ENCODE data around the gene RTKN2.

RTKN2 gene

DNA sequence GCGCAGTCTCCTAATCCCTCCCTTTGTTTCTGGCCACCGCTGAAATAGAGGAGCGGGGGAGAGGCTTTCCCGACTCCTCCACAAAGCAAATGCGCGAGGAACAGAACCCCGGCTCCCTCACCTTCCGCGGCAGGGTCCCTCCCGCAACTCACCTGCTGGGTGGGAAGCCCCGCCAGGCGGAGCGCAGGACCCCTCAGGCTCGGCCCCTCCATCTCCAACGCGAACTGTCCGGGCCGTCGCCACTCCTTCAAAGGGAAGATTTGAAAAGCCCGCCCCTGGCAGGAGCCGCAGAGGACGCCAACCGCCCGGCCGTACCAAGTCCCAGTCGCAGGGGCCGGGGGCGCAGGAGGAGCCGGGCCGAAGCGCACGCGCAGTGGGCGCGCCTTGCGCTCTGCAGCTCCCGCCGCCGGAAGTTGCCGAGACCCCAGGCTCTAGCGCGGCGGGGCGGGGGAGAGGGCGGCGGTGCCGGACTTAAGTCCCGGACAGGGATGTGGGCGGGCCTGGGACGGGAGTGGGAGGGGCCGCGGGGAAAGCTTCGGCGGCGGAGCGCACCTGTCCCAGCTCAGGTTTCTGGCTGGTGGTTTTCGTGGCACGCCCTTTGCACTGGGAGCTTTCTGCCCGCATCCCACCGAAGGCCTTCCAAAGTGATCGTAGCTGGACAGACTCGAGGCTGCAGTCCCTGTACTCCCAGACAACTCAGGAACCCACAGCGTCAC is at the start of gene RTKN2:
RTKN2 (minus strand) TSS at position 446 of the 716 bp plus-strand sequence; CDS start at position 212, 234 bp downstream.
- Histone ChIP-seq H3K36me3 (ENCODE audit: control insufficient read depth, insufficient read depth, low read length) (no peaks in the 10 kb centered on the region), H3K27me3 (ENCODE audit: control insufficient read depth, insufficient read depth, low read length) (peaks cover 15% of the 10 kb centered on the region), H3K4me3 (ENCODE audit: low read depth, low read length) (peak within 1 kb of the TSS; percentile 86), H3K27ac (ENCODE audit: low read depth, low read length) (peak within 1 kb of the TSS; percentile 74), H3K9me3 (ENCODE audit: control insufficient read depth, insufficient read depth, low read depth, low read length) (no peaks in the 10 kb centered on the region), H3K4me1 (ENCODE audit: control insufficient read depth, insufficient read depth, low read length) (peaks cover 20% of the 10 kb centered on the region), H3K9ac (ENCODE audit: low read length) (peak within 1 kb of the TSS; percentile 89)

DNA sequence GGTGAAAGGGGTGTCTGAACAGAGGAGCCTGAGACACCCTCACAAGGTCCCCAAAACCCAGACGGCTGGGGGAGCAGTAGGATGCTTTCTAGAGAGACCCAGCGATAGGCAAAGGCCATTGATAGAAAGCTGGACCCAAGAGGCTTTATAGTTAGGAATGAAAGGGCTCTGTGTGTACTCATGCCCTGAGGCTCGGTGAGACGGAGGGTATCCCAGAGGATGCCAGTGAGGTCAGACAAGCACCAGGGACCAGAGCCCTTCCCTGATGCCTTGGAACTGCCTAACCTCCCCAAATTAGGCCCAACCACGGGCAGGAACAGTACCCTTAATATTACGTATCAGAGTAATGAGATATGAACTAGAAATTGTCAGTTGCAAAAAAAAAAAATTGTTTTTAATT is 48.6 kb upstream of the RTKN2 start:
- H3K36me3 ChIP-seq (ENCODE audit: control insufficient read depth, insufficient read depth, low read length), result no peaks in the 10 kb centered on the region
- no peak overlapping the region for H3K27ac ChIP-seq (ENCODE audit: low read depth, low read length)
- H3K27me3 ChIP-seq (ENCODE audit: control insufficient read depth, insufficient read depth, low read length), result no peaks in the 10 kb centered on the region
- H3K9ac ChIP-seq (ENCODE audit: low read length), result no peak overlapping the region
- H3K4me1 ChIP-seq (ENCODE audit: control insufficient read depth, insufficient read depth, low read length), result no peaks in the 10 kb centered on the region
- no peaks in the 10 kb centered on the region for H3K9me3 ChIP-seq (ENCODE audit: control insufficient read depth, insufficient read depth, low read depth, low read length)
- H3K4me3 ChIP-seq (ENCODE audit: low read depth, low read length), result no peak overlapping the region

DNA sequence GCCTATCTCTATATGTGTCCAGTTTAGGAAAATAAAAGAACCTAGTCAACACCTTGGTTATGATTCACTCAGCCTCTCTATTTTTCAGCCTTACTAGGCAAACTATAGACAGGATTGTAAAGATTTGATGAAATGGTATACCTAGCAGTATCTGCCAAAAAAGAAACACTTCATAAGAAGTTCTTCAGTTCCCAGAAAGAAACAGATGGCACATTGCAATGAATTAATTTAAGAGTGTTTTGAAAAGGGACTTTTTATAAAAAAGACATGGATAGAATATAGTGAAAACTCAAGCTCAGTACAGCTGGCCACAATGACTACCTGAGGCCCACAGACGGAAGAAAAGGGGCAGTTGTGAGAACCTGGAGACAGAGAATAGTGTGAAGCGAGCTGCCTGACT is 40.6 kb upstream of the RTKN2 start:
- H3K27ac ChIP-seq (ENCODE audit: low read depth, low read length), result no peak overlapping the region
- H3K9me3 ChIP-seq (ENCODE audit: control insufficient read depth, insufficient read depth, low read depth, low read length), result no peaks in the 10 kb centered on the region
- H3K4me3 ChIP-seq (ENCODE audit: low read depth, low read length), result no peak overlapping the region
- H3K9ac ChIP-seq (ENCODE audit: low read length), result no peak overlapping the region
- peaks cover 6% of the 10 kb centered on the region; the same call in 1 of the 2 replicates for H3K4me1 ChIP-seq (ENCODE audit: control insufficient read depth, insufficient read depth, low read length)
- no peaks in the 10 kb centered on the region for H3K36me3 ChIP-seq (ENCODE audit: control insufficient read depth, insufficient read depth, low read length)
- H3K27me3 ChIP-seq (ENCODE audit: control insufficient read depth, insufficient read depth, low read length), result no peaks in the 10 kb centered on the region

- Histone ChIP-seq H3K9me3 (ENCODE audit: control insufficient read depth, insufficient read depth, low read depth, low read length) (no peaks in the 10 kb centered on the region), H3K27ac (ENCODE audit: low read depth, low read length) (no peak overlapping the region), H3K27me3 (ENCODE audit: control insufficient read depth, insufficient read depth, low read length) (no peaks in the 10 kb centered on the region), H3K4me3 (ENCODE audit: low read depth, low read length) (no peak overlapping the region), H3K9ac (ENCODE audit: low read length) (no peak overlapping the region), H3K4me1 (ENCODE audit: control insufficient read depth, insufficient read depth, low read length) (peaks cover 6% of the 10 kb centered on the region; the same call in 1 of the 2 replicates), H3K36me3 (ENCODE audit: control insufficient read depth, insufficient read depth, low read length) (no peaks in the 10 kb centered on the region)
Measured at GRCh38 chr10:62308101-62308500, 39.5 kb upstream of the RTKN2 start.

GRCh38 chr10:62307635-62308034 is 39.0 kb upstream of the RTKN2 start:
- no peaks in the 10 kb centered on the region for H3K36me3 ChIP-seq (ENCODE audit: control insufficient read depth, insufficient read depth, low read length)

GRCh38 chr10:62306663-62307062 is 38.0 kb upstream of the RTKN2 start:
- Histone ChIP-seq H3K9ac (ENCODE audit: low read length) (no peak overlapping the region), H3K36me3 (ENCODE audit: control insufficient read depth, insufficient read depth, low read length) (no peaks in the 10 kb centered on the region), H3K4me3 (ENCODE audit: low read depth, low read length) (no peak overlapping the region), H3K27me3 (ENCODE audit: control insufficient read depth, insufficient read depth, low read length) (no peaks in the 10 kb centered on the region), H3K9me3 (ENCODE audit: control insufficient read depth, insufficient read depth, low read depth, low read length) (no peaks in the 10 kb centered on the region), H3K4me1 (ENCODE audit: control insufficient read depth, insufficient read depth, low read length) (peaks cover 6% of the 10 kb centered on the region; the same call in 1 of the 2 replicates), H3K27ac (ENCODE audit: low read depth, low read length) (no peak overlapping the region)

More at GRCh38 chr10:62307635-62308034, 39.0 kb upstream of the RTKN2 start:
- no peak overlapping the region for H3K9ac ChIP-seq (ENCODE audit: low read length)
- H3K27ac ChIP-seq (ENCODE audit: low read depth, low read length), result no peak overlapping the region
- H3K4me3 ChIP-seq (ENCODE audit: low read depth, low read length), result no peak overlapping the region
- H3K27me3 ChIP-seq (ENCODE audit: control insufficient read depth, insufficient read depth, low read length), result no peaks in the 10 kb centered on the region
- peaks cover 6% of the 10 kb centered on the region; the same call in 1 of the 2 replicates for H3K4me1 ChIP-seq (ENCODE audit: control insufficient read depth, insufficient read depth, low read length)
- H3K9me3 ChIP-seq (ENCODE audit: control insufficient read depth, insufficient read depth, low read depth, low read length), result no peaks in the 10 kb centered on the region

DNA sequence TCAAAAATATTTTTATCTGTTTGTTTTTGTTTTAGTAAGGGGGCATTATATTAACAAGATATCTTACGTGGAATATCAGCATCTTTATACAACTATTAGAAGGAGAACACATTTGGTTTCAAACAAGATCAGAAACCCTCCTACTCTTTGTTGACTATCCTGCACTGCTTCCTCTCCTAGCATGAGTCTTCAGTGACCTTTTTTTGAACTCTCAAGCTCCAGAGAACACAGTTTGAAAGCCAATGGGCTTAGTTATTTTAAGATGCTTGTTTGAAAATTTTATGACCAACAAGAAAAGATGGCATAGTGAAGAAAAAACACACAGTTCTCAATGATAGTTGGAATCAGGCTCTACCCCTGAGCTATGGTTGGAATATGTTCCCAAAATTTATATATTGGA is 37.2 kb upstream of the RTKN2 start:
- Histone ChIP-seq H3K9ac (ENCODE audit: low read length) (no peak overlapping the region), H3K4me1 (ENCODE audit: control insufficient read depth, insufficient read depth, low read length) (peaks cover 6% of the 10 kb centered on the region; the same call in 1 of the 2 replicates), H3K27me3 (ENCODE audit: control insufficient read depth, insufficient read depth, low read length) (no peaks in the 10 kb centered on the region), H3K9me3 (ENCODE audit: control insufficient read depth, insufficient read depth, low read depth, low read length) (0 out of 2 replicates have a peak, but pooled peaks cover 3% of the 10 kb centered on the region), H3K4me3 (ENCODE audit: low read depth, low read length) (no peak overlapping the region), H3K36me3 (ENCODE audit: control insufficient read depth, insufficient read depth, low read length) (no peaks in the 10 kb centered on the region), H3K27ac (ENCODE audit: low read depth, low read length) (no peak overlapping the region)

- no peak overlapping the region for H3K27ac ChIP-seq (ENCODE audit: low read depth, low read length)
- H3K9me3 ChIP-seq (ENCODE audit: control insufficient read depth, insufficient read depth, low read depth, low read length), result 0 out of 2 replicates have a peak, but pooled peaks cover 5% of the 10 kb centered on the region
- no peaks in the 10 kb centered on the region for H3K36me3 ChIP-seq (ENCODE audit: control insufficient read depth, insufficient read depth, low read length)
- H3K9ac ChIP-seq (ENCODE audit: low read length), result no peak overlapping the region
- H3K4me3 ChIP-seq (ENCODE audit: low read depth, low read length), result no peak overlapping the region
- H3K4me1 ChIP-seq (ENCODE audit: control insufficient read depth, insufficient read depth, low read length), result peaks cover 6% of the 10 kb centered on the region; the same call in 1 of the 2 replicates
- H3K27me3 ChIP-seq (ENCODE audit: control insufficient read depth, insufficient read depth, low read length), result no peaks in the 10 kb centered on the region
Measured at GRCh38 chr10:62303922-62304321, 35.3 kb upstream of the RTKN2 start.

DNA sequence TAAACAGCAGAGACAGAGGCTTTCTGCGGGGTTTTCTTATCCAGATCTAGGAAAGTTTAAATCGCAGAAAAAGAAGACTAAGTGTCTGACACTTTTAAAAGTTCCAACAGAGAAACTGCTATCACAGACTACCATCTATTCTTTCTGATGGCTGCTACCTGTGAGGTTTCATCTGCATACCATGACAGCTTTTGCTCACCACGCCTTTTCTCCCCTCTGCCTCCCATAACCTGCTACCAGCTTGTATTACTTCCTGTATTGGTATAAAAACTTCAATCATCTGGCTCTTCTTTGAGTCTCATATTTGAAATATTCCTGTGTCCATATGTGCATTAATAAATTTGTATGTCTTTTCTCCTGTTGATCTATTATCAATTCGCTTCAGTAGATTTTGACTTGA is 34.1 kb upstream of the RTKN2 start:
- Histone ChIP-seq H3K9me3 (ENCODE audit: control insufficient read depth, insufficient read depth, low read depth, low read length) (0 out of 2 replicates have a peak, but pooled peaks cover 5% of the 10 kb centered on the region), H3K27ac (ENCODE audit: low read depth, low read length) (no peak overlapping the region), H3K4me1 (ENCODE audit: control insufficient read depth, insufficient read depth, low read length) (no peaks in the 10 kb centered on the region), H3K4me3 (ENCODE audit: low read depth, low read length) (no peak overlapping the region), H3K27me3 (ENCODE audit: control insufficient read depth, insufficient read depth, low read length) (no peaks in the 10 kb centered on the region), H3K36me3 (ENCODE audit: control insufficient read depth, insufficient read depth, low read length) (no peaks in the 10 kb centered on the region), H3K9ac (ENCODE audit: low read length) (no peak overlapping the region)

DNA sequence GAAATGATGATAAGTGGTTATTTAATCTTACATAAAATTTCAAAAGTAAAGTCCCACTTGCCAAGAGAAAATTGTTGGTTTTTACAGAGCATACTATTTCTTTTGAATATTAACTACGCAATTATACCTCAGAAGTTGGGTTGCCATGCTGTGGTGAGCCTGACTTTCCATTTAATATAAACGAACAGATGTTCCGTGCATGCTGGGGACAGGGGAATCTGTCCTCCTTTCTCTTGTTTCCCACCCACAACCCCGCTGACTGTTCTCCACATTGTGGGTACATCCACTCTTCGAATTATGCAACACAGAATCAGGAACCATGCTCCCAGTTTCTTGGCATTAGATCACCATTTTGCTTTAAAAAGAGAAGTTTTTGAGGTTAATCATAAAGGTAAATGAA is 29.2 kb upstream of the RTKN2 start:
- Histone ChIP-seq H3K36me3 (ENCODE audit: control insufficient read depth, insufficient read depth, low read length) (no peaks in the 10 kb centered on the region), H3K9ac (ENCODE audit: low read length) (no peak overlapping the region), H3K27me3 (ENCODE audit: control insufficient read depth, insufficient read depth, low read length) (no peaks in the 10 kb centered on the region), H3K27ac (ENCODE audit: low read depth, low read length) (no peak overlapping the region), H3K4me3 (ENCODE audit: low read depth, low read length) (no peak overlapping the region), H3K9me3 (ENCODE audit: control insufficient read depth, insufficient read depth, low read depth, low read length) (0 out of 2 replicates have a peak, but pooled peaks cover 5% of the 10 kb centered on the region), H3K4me1 (ENCODE audit: control insufficient read depth, insufficient read depth, low read length) (no peaks in the 10 kb centered on the region)

GRCh38 chr10:62284221-62284620 is 15.6 kb upstream of the RTKN2 start:
- Histone ChIP-seq H3K36me3 (ENCODE audit: control insufficient read depth, insufficient read depth, low read length) (no peaks in the 10 kb centered on the region), H3K4me3 (ENCODE audit: low read depth, low read length) (no peak overlapping the region), H3K27ac (ENCODE audit: low read depth, low read length) (no peak overlapping the region), H3K9ac (ENCODE audit: low read length) (no peak overlapping the region), H3K4me1 (ENCODE audit: control insufficient read depth, insufficient read depth, low read length) (no peaks in the 10 kb centered on the region), H3K27me3 (ENCODE audit: control insufficient read depth, insufficient read depth, low read length) (no peaks in the 10 kb centered on the region), H3K9me3 (ENCODE audit: control insufficient read depth, insufficient read depth, low read depth, low read length) (no peaks in the 10 kb centered on the region)

Measured in HUES6 (cell line).